ENCODE results near the gene ARID1B.

- no peak for TF ChIP-seq CTCF (IDR thresholded peaks at IDR 0.05)
- TF ChIP-seq EZH2 (IDR thresholded peaks at IDR 0.05) = no peak
Observed at GRCh38 chr6:156820089-156820798, 43.1 kb downstream of the ARID1B start.

Measured in neural progenitor cell (in vitro differentiated cells).